ENCODE measurements around the gene GLRA3. TPM values are rescaled to one million over a fixed set of nuclear protein-coding genes. Genes with fewer than 3 reads are reported as not detected.

The GLRA3 gene
- total and polyA plus RNA-seq, 2 experiments from 2014 or later = 0.03 to 0.19 TPM

- H3K27ac ChIP-seq (ENCODE audit: low read depth) = no peak overlapping the region
- DNase-seq (ENCODE audit: low spot score) (no peak), ATAC-seq (no peak)
- no peaks in the 10 kb centered on the region for H3F3A ChIP-seq (replicated peaks; ENCODE audit: low read depth)
- no peak overlapping the region for H2AFZ ChIP-seq
- H3K9me3 Mint-ChIP-seq = no peaks in the 10 kb centered on the region; the same call in 2 of the 3 replicates
- H3K4me3 ChIP-seq = no peak overlapping the region
- no peaks in the 10 kb centered on the region for H3K36me3 ChIP-seq (ENCODE audit: insufficient read depth)
- TF ChIP-seq JUNB (IDR thresholded peaks at IDR 0.05; ENCODE audit: unreplicated experiment) (no peak), ZNF462 (CRISPR knock-in tag; IDR thresholded peaks at IDR 0.05) (no peak)
- no peak overlapping the region for H3K4me3 Mint-ChIP-seq
- peaks cover 8% of the 10 kb centered on the region for H3K4me1 ChIP-seq (ENCODE audit: insufficient read depth)
- H3K27ac Mint-ChIP-seq = no peak overlapping the region
- no peaks in the 10 kb centered on the region for H4K20me1 ChIP-seq (replicated peaks; ENCODE audit: insufficient read depth)
- no peaks in the 10 kb centered on the region for H3K36me3 Mint-ChIP-seq (ENCODE audit: low read depth)
- peaks cover 9% of the 10 kb centered on the region; the same call in 2 of the 3 replicates for H3K4me1 Mint-ChIP-seq
- H3K27me3 Mint-ChIP-seq (ENCODE audit: insufficient read depth, low read depth, poor library complexity) = no peaks in the 10 kb centered on the region
- no peaks in the 10 kb centered on the region for H3K27me3 ChIP-seq (ENCODE audit: insufficient read depth)
- H3K79me2 ChIP-seq (replicated peaks; ENCODE audit: insufficient read depth) = no peaks in the 10 kb centered on the region
- peaks cover 7% of the 10 kb centered on the region; the same call in 1 of the 2 replicates for H3K9me2 ChIP-seq (ENCODE audit: insufficient read depth)
- H3K4me2 ChIP-seq = no peak overlapping the region
Observed at GRCh38 chr4:174853629-174854028, 24.6 kb upstream of the GLRA3 start.

GRCh38 chr4:174848596-174848995 is 19.5 kb upstream of the GLRA3 start:
- no peak for ATAC-seq
- Histone ChIP-seq H3K4me3 (no peak overlapping the region), H3K79me2 (replicated peaks; ENCODE audit: insufficient read depth) (no peaks in the 10 kb centered on the region), H4K20me1 (replicated peaks; ENCODE audit: insufficient read depth) (no peaks in the 10 kb centered on the region), H3K9me2 (ENCODE audit: insufficient read depth) (no peaks in the 10 kb centered on the region; the same call in 1 of the 2 replicates), H3K27ac (ENCODE audit: low read depth) (no peak overlapping the region), H3K36me3 (ENCODE audit: insufficient read depth) (no peaks in the 10 kb centered on the region), H2AFZ (no peak overlapping the region), H3K4me2 (no peak overlapping the region), H3K4me1 (ENCODE audit: insufficient read depth) (no peaks in the 10 kb centered on the region), H3K27me3 (ENCODE audit: insufficient read depth) (no peaks in the 10 kb centered on the region), H3F3A (replicated peaks; ENCODE audit: low read depth) (no peaks in the 10 kb centered on the region)
- Mint-ChIP-seq H3K27ac (no peak overlapping the region), H3K27me3 (ENCODE audit: insufficient read depth, low read depth, poor library complexity) (no peaks in the 10 kb centered on the region), H3K36me3 (ENCODE audit: low read depth) (no peaks in the 10 kb centered on the region), H3K4me1 (no peaks in the 10 kb centered on the region), H3K9me3 (0 out of 3 replicates have a peak, but pooled peaks cover 6% of the 10 kb centered on the region), H3K4me3 (no peak overlapping the region)
- DNase-seq (ENCODE audit: low spot score) = no peak
- TF ChIP-seq CREB1 (CRISPR knock-in tag; IDR thresholded peaks at IDR 0.05; ENCODE audit: low read depth) = no peak
- TF ChIP-seq, protein P1, sequence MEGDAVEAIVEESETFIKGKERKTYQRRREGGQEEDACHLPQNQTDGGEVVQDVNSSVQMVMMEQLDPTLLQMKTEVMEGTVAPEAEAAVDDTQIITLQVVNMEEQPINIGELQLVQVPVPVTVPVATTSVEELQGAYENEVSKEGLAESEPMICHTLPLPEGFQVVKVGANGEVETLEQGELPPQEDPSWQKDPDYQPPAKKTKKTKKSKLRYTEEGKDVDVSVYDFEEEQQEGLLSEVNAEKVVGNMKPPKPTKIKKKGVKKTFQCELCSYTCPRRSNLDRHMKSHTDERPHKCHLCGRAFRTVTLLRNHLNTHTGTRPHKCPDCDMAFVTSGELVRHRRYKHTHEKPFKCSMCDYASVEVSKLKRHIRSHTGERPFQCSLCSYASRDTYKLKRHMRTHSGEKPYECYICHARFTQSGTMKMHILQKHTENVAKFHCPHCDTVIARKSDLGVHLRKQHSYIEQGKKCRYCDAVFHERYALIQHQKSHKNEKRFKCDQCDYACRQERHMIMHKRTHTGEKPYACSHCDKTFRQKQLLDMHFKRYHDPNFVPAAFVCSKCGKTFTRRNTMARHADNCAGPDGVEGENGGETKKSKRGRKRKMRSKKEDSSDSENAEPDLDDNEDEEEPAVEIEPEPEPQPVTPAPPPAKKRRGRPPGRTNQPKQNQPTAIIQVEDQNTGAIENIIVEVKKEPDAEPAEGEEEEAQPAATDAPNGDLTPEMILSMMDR (conservative IDR thresholded peaks at IDR 0.05; ENCODE audit: low read depth in 2 of 2) = no peak
- no peak for TF ChIP-seq EZH2phosphoT487 (IDR thresholded peaks at IDR 0.05; ENCODE audit: unreplicated experiment)
- no peak for TF ChIP-seq ZNF331 (CRISPR knock-in tag; IDR thresholded peaks at IDR 0.05; ENCODE audit: low read depth)
- TF ChIP-seq ZNF114 (CRISPR knock-in tag; IDR thresholded peaks at IDR 0.05) = no peak
- TF ChIP-seq JUNB (IDR thresholded peaks at IDR 0.05; ENCODE audit: unreplicated experiment) = no peak
- no peak for TF ChIP-seq NANOG (IDR thresholded peaks at IDR 0.05; ENCODE audit: borderline replicate concordance)
- TF ChIP-seq STAT1 (IDR thresholded peaks at IDR 0.05; ENCODE audit: unreplicated experiment) = no peak
- TF ChIP-seq, protein P2, sequence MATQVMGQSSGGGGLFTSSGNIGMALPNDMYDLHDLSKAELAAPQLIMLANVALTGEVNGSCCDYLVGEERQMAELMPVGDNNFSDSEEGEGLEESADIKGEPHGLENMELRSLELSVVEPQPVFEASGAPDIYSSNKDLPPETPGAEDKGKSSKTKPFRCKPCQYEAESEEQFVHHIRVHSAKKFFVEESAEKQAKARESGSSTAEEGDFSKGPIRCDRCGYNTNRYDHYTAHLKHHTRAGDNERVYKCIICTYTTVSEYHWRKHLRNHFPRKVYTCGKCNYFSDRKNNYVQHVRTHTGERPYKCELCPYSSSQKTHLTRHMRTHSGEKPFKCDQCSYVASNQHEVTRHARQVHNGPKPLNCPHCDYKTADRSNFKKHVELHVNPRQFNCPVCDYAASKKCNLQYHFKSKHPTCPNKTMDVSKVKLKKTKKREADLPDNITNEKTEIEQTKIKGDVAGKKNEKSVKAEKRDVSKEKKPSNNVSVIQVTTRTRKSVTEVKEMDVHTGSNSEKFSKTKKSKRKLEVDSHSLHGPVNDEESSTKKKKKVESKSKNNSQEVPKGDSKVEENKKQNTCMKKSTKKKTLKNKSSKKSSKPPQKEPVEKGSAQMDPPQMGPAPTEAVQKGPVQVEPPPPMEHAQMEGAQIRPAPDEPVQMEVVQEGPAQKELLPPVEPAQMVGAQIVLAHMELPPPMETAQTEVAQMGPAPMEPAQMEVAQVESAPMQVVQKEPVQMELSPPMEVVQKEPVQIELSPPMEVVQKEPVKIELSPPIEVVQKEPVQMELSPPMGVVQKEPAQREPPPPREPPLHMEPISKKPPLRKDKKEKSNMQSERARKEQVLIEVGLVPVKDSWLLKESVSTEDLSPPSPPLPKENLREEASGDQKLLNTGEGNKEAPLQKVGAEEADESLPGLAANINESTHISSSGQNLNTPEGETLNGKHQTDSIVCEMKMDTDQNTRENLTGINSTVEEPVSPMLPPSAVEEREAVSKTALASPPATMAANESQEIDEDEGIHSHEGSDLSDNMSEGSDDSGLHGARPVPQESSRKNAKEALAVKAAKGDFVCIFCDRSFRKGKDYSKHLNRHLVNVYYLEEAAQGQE (IDR thresholded peaks at IDR 0.05; ENCODE audit: unreplicated experiment) = no peak
- TF ChIP-seq EZH2 (IDR thresholded peaks at IDR 0.05; ENCODE audit: low read depth, unreplicated experiment) = no peak

All from GM23338 (cell line).